ENCODE results near the gene NPPA.

Gene NPPA

DNA sequence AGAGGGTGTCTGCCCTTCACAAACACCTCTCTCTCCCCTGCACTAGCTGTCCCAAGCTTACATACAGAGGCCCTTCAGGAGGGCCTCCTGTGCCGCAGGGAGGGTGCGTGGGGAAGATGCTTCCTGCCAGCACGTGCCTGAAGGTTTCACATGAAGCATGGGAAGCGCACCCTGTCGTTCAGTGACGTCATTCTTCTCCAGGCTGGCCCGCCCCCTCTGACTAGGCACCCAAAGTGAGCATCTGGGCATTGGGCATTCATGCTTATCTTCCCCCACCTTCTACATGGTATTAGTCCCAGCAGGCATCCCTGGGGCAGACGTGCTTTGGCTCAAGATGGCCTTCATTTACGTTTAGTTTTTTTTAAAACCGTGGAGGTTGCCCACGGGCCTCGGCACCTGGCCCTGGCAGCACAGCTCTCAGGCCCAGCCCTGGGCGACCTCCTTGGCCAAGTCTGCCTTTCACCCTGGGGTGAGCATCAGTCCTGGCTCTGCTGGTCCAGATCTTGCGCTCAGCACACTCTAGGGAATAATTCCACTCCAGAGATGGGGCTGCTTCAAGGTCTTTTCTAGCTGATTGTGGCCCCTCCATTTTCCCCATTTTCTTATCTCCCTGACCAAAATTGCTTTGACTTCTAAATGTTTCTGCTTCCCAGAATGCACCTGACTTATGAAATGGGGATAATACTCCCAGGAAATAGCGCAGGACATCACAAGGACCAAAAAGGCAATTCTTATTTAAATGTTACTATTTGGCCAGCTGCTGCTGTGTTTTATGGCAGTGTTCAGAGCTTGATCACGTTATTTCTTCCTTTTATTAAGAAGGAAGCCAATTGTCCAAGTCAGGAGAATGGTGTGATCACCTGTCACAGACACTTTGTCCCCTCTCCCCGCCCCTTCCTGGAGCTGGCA lies 6.1 kb downstream of the NPPA start:
- DNase-seq, result no peak

DNA sequence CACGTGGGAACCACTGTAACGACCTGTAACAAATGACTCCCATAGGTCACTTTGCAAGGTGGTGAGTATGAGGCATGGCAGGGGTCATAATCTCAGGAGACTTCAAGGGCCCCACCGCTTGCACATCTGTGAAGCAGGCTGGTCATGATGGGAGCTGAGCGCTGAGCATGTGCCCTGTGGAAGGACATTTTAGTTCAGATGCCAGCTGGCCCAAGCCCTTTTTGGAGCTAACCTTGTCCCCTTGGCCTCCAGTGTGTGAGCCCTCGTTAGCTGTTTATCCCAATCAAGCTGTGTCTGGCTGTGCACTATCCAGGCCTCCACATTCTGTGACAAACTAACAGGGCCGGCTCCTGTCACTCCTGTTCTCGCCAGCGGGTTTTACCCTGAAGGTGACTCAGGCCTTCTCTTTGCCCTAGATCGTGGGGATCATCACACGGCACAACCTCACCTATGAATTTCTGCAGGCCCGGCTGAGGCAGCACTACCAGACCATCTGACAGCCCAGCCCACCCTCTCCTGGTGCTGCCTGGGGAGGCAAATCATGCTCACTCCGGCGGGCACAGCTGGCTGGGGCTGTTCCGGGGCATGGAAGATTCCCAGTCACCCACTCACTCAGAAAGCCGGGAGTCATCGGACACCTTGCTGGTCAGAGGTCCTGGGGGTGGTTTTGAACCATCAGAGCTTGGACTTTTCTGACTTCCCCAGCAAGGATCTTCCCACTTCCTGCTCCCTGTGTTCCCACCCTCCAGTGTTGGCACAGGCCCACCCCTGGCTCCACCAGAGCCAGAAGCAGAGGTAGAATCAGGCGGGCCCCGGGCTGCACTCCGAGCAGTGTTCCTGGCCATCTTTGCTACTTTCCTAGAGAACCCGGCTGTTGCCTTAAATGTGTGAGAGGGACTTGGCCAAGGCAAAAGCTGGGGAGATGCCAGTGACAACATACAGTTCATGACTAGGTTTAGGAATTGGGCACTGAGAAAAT lies 7.6 kb downstream of the NPPA start:
- no peak for DNase-seq

DNA sequence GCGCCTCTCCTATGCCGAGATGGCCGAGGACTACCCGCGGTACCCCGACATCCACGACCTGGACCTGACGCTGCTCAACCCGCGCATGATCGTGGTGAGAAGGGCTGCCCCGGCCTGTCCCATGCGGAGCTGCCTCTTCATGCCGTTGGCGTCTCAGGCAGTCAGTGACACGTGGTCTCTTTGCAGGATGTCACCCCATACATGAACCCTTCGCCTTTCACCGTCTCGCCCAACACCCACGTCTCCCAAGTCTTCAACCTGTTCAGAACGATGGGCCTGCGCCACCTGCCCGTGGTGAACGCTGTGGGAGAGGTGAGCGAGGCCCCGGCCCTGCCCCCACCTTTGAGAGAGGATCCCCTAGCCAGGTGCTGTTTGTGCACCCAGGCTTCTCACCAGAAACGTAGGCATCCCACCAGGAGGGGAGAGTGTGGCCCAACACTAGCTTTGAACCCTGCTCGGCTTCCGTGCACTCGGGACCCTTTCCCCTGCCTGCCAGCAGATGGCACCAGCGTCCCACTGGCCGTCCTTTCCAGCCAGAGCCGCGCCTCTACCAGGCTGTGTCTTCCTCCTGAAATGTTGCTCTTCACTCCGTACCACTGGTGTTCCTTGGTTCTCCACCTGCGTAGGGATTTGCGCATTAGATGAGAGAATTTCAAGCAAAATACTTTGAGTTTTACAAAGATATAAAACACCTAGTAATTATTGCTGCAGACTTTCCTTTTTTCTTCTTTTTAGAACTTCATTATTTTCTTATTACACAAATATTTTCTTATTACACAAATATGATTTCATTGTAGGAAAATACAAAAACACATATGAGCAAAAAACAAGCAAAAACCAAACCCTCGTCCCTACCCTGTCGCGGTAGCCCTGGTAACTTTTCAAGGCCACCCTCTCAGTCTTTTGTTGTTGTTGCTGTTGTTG lies 9.0 kb downstream of the NPPA start:
- peak; percentile 18 for DNase-seq

DNA sequence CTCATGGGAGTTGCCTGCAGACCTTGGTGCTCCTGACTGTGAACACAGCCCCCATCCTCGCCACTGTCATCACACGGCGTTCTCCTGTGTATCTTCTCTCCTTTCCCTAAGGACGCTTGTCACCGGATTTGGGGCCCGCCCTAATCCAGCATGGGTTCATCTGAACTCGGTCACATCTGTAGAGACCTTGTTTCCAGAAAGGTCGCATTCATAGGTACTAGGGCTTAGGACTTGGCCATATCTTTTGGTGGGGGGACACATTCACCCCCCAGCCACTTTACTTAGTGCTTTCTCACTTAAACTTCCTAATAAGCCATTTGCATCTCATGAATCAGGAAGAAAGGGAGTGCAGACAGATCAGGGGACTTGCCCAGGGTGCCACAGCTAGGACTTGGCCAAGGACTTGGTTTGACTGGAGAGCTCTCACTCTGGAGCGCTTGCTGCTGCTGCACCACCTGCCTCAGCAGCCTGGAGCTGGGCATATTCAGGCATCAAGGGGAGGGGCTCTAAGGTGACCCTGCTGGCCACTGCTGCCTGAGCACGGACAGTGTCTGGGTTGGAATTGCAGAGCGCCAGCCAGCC lies 9.7 kb downstream of the NPPA start:
- no peak for DNase-seq

DNA sequence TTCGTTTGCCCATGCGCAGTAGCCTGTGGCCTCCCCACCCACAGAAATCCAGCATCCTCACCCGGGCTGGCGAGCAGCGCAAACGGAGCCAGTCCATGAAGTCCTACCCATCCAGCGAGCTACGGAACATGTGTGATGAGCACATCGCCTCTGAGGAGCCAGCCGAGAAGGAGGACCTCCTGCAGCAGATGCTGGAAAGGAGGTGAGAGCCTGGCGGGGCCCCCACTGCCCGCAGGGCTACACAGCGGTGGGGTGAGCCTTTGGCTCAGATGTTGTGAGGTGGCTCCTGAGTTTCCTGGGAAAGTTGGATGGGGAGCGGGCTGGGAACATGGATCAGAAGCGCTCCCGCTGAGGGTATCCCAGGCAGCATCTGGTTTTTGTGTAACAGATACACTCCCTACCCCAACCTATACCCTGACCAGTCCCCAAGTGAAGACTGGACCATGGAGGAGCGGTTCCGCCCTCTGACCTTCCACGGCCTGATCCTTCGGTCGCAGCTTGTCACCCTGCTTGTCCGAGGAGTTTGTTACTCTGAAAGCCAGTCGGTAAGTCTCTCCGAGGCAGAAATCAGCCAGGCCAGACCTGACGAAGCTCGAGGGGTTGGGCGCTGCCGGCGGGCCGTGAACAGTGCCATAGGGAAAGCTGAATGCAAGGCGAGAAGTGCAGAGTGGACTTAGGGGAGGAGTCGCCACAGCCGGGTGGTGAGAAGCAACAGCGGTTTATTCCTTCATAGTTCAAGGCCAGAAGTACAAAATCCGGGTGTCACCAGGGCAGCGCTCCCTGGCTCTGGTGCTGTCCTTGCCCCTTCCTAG lies 10.4 kb downstream of the NPPA start:
- DNase-seq, result no peak

DNA sequence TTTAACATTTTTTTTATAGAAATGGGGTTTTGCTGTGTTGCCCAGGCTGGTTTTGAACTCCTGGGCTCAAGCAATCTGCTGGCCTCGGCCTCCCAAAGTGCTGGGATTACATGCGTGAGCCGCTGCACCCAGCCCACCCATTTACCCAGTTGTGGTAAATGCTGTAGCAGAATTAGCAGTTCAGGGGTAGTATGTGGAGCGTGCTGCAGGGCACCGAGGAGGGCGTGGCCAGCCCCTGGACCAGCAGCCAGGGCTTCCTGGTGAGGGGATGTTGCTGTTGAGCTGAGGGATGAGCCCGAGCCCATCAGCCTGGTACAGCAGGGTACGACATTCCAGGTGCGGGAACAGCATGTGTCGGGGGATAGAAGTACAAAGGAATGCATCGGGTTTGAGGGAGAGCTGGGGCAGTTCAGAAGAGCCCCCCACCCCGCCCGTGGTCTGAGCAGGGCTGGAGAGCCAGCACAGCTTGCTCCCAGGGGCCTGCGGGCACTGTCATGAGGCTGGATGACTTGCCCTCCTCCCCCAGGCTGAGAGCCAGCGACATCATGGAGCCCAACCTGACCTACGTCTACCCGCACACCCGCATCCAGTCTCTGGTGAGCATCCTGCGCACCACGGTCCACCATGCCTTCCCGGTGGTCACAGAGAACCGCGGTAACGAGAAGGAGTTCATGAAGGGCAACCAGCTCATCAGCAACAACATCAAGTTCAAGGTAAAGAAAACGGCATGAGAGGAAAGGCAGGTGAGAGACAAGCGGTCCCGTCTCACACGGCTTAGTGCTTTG lies 11.9 kb downstream of the NPPA start:
- DNase-seq, result no peak

DNA sequence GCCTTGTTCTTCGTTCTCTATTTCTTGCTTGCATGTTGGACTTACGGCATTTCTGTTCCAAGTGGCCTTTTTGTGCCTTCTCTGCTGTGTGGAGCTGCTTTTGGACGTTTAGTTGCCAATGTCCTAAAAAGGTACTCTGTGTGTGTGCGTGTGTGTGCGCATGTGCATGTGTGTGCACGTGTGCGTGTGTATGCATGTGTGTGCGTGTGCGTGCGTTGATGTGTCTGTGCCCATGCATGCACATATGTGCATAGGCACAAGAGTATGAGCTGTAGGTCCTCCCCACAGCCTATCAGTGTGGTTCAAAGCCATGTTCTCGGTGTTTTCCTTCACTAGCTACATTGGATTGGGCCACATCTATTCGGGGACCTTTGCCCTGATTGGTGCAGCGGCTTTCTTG lies 13.7 kb downstream of the NPPA start:
- DNase-seq, result no peak

DNA sequence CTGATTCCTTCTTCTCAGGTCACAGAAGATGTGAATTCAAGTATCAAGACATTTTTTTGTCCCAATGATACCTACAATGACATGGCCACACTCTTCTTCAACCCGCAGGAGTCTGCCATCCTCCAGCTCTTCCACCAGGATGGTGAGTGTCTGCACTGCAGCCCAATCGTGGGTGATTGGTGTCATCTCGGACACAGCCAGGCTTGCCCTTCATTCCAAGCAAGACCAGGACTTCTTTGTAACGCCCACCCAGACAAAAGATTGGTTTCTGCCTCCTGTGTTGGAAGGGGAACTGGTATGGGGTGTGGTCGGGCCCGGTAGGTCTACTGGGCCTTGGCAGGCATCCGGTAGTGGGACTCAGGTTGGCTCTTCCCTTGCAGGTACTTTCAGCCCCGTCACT lies 14.1 kb downstream of the NPPA start:
- DNase-seq, result no peak

DNA sequence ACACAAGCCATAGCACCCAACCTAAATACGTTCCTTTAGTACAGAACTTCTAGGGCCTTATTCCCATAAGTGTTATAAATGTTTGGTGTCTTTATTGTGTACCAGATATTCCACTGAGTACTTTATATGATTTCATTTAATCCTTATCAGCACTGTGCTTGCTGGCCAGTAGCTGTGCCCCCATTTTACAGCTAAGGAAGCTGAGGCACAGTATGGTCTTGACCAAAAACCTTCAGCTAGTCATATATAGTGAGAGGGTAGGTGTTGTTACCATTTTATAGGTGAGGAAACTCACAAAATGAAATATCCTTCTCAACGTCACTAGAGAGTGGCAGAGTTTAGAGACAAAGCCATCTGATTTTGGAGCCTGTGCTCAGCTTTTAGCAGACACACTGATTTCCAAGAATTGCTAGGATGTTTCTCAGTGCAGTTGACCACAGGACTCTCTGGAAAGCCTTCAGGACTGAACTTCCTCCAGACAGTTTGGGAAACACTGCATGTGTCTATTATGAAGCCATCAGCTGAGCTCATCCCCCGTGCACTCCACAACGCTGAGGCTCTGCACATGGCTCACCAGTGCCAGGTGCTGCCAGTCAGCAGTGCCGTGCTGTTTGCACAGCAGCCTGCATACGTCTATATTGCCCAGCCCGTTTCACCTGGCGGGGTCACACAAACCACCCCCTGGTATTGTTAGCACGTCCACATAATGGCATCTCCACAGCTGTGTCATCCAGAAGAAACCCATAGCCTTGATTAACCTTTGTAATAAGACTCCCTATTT lies 15.4 kb downstream of the NPPA start:
- no peak for DNase-seq

DNA sequence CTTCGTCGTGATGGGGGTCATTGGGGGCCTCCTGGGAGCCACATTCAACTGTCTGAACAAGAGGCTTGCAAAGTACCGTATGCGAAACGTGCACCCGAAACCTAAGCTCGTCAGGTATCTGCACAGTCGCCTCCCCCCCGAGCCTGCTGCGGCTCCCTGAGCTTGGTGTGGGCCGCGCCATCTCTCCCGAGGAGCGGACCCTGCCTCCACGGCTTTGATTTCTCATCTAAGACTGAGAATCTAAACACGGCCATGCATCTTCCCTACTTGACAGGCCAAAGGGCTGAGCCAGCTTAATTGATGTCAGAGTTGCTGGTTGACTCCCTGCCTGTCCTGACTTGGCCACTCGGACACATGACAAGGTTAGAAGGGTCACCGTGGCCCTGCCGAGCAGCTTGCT lies 19.1 kb downstream of the NPPA start:
- no peak for DNase-seq

DNA sequence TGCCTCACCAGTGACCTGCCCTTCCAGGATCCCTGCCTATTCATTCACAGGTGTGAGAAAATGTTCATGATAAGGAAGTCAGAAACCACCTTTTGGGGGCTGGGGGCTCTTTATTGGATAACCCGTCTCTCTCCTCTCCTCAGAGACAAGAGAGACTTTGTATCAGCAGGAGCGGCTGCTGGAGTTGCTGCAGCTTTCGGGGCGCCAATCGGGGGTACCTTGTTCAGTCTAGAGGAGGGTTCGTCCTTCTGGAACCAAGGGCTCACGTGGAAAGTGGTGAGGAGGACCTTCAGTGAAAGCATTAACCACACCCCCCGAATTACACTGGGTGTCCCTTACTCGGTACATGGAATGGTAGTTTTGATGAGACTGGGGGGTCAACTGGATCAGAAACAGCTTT lies 20.6 kb downstream of the NPPA start:
- no peak for DNase-seq

DNA sequence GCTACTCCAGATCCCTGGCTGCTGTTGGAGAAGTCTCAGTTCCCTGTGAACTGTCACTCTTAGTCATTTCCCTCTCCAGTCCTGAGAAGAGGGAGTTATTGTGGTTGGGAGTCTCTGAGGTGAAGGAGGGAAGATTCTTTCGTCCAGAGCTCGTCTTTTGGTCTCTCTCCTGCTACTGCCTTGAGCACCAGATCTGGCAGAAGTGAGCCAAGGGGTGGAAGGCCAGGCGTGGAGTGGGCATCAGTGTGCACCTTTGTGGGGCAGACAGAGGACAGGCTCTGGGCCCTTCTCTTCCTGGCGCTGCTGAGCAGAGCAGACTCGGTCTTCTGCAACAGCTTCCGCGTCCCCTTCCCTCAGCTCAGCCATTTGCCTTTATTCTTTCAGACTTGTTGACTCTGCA lies 22.5 kb downstream of the NPPA start:
- DNase-seq, result no peak

DNA sequence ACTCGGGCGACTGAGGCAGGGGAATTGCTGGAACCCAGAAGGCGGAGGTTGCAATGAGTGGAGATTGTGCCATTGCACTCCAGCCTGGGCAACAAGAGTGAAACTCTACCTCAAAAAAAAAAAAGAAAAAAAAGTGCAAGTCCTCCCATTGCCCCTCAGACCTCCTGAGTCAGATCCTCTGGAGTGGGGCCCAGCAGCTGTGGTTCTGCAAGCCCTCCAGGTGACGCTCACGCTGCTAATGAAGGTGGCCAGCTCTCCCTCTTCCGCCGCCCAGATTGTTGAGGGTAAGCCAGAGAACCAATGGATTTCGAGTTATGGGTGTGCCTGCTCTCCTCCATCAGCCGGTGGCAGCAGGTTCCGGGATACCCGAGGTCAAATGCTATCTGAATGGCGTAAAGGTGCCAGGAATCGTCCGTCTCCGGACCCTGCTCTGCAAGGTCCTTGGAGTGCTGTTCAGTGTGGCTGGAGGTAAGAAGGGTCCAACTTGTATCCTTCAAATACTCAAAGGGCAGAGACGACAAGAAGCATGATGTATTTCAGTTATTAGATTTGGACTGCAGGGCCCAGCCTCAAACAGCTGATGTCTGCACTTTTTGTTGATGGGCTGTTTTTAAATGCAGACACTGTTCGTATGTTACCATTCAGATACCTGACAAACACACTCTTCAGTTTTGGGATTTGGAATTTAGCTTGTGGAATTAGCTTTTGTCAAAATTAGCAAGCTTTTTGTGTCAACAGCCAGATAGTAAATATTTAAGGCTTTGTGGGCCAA lies 24.0 kb downstream of the NPPA start:
- no peak for DNase-seq

DNA sequence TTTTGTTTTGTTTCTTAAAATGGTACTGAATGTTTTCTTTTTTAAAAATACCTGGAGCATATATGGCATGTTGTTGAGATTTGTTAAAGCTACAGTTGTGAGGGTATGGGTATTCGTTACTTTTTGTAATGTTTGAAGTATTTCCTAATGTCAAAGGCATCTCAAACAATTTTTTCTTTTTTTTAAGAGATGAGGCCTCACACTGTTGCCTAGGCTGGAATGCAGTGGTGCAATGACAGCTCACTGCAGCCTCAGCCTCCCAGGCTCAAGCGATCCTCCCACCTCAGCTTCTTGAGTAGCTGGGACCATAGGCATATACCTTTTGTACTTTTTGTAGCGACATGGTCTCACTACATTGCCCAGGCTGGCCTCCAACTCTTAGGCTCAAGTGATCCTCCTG lies 25.5 kb downstream of the NPPA start:
- no peak for DNase-seq

DNA sequence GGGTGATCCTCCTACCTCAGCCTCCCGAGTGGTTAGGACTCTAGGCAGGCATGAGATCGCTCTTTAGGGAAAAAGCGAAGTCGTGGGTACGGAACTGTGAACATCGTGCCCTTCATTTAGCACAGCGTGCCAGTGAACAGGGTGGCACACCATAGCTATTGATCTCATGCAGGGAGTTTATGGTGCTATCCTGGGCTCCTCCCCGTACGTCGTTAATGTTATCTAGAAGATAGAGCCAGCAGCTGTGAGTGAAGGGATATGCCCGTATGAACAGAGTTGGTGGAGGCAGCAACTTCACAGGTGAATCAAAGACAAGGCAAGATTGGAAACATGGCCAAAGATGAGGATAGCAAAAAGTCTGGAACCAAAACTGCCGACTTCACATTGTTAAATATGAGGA lies 30.4 kb downstream of the NPPA start:
- DNase-seq, result no peak

DNA sequence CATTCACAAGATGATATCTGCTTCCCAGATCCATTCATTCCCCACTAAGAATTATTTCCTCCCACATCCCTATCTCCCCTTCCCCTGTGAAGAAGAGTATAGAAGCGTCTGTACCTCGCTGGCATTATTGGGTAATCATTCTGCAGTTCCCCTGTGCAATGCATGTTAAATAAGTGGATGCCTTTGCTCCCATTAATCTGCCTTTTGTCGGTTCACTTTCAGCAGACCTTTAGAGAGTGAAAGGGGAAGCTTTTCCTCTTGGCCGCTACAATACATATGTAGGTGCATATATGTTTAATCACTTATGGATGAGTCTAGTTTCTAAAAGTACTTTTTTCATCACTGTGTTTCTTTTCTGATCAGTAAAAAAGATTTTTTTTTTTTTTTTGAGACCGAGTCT lies 34.6 kb downstream of the NPPA start:
- DNase-seq, result no peak

DNA sequence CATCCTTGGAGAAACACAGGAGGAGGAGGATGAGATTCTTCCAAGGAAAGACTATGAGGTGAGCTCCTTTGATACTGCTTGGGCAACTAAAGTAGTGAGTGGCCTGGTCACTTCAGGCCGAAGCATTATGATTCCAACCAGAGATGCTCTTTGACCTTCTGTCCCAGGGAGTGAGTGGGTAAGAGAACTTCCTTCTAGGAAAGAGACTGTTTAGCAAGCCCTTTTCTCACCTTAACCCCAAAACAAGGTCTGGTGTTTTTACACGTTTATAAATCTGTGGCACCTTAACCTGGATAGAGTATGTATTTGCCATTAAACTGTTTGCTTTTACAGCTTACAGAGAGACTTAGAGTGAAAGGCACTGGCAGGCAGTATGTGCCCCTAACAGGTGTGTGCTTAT lies 40.5 kb downstream of the NPPA start:
- DNase-seq, result no peak

DNA sequence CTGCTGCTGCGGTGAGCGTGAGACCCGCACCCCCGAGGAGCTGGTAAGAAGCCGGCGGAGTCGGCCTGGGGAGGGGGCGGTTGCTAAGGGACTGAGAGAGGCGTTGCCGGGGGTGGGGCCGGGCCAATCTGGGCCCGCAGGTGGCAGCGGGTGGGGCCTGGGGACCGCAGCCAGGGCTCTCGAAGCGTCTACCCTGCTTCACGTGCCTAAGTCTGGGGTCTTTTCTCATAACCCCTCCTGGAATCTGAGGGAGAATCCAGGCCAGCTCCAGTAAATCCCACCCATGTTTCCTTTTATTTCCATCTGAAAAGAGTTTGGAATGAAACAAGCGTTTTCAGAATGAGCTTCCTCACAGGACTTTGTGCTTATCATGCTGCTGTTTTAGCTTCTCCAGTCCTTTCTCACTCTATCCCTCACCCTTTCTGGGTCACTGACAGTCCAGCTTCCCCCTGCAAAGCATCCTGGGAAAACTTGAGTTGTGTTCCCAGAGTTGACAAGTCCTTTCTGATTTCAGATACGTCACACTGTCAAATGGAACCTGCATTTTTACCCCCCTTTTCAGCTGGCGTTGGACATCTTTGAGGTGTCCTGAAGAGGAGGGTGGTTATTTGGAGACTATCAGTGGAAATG lies 41.2 kb downstream of the NPPA start:
- DNase-seq, result no peak
